ENCODE data around the gene DCHS2.
A peak's percentile ranks its signal among the peaks of the same experiment; 100 is the strongest.

Gene DCHS2

DNA sequence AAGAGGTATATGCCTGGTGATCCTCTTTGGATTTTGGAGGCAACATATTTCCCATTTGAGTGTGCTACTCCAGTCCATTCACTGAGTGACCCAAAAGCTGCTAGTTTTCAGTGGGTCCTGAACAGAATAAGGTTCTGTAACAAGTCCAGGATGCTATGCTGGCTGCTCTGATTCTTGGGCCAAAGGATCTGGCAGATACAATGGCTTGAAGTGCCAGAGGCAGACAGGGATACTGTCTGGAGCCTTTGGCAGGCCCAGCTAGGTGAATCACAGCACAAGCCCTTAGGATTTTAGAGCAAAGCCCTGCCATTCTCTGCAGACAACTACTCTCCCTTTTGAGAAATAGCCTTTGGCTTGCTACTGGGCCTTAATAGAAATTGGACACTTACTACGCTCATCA, 40.6 kb downstream of the DCHS2 start:
- DNase-seq, result peak in 4 of 56 donors; percentile 2 to 5 (median 3)

GRCh38 chr4:154444958-154445357, 46.6 kb downstream of the DCHS2 start:
- no peak for DNase-seq

- DNase-seq, result no peak
These were observed 49.6 kb downstream of the DCHS2 start for GRCh38 chr4:154441982-154442381.

GRCh38 chr4:154441124-154441523, 50.5 kb downstream of the DCHS2 start:
- DNase-seq, result no peak

- no peak for DNase-seq
These were observed 52.4 kb downstream of the DCHS2 start for GRCh38 chr4:154439224-154439623.

- DNase-seq, result no peak
These were observed 55.7 kb downstream of the DCHS2 start for GRCh38 chr4:154435895-154436294.

GRCh38 chr4:154433543-154433942, 58.1 kb downstream of the DCHS2 start:
- DNase-seq, result no peak

DNA sequence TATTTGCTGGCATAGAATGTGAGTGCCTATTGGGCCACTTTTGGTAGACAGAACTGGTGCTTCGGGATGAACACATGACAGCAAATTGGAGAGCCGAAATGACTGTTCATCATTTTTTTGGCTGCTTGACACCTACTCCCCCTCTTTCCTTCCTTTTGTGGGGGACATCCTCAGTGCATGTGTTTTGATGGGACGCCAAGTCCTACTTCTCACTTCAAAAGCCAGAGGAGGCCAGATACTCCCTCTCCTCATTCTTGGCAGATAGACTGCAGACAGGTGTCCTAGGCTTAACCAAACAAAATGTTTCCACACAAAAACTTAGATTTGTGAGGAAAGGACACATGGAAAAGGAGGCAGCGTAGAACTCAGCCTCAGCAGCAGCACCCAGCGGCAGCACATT, 62.4 kb downstream of the DCHS2 start:
- no peak for DNase-seq

DNA sequence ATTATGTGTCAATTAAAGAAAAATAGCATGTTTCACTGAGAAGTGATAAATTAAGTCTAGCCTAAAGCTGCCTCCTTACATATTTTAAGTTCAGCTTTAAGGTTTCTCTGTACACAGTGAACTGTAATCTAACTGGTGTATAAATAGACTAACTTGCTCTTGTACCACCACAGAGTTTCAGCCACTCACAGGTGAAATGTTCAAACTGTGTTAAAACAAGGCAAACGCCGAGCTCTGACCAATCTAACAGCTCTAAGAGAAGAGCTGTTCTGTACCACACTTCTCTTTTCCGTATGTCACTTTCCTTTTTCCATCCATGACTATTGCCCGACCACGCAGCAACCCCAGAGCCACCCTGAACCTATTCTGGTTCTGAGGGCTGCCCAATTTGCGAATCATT, 64.5 kb downstream of the DCHS2 start:
- no peak for DNase-seq

DNA sequence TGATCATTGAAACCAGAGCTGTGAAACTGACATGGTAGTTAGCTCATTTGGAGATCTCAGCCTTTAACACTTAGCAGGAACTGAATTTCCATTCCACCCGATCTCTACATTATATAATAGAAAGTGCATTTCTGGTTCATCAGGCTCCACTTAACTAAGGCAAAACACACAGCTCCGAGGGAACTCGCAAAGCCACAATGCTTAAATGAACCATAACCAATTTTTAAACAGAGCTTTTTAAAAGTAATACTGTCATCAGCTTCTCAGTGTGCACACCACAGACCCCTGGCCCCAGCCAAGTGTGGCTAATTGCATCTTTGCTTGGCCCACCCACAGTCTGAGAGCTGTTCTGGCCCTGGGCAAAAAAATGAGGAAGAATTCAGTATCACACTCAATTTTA, 66.1 kb downstream of the DCHS2 start:
- DNase-seq, result no peak

DNA sequence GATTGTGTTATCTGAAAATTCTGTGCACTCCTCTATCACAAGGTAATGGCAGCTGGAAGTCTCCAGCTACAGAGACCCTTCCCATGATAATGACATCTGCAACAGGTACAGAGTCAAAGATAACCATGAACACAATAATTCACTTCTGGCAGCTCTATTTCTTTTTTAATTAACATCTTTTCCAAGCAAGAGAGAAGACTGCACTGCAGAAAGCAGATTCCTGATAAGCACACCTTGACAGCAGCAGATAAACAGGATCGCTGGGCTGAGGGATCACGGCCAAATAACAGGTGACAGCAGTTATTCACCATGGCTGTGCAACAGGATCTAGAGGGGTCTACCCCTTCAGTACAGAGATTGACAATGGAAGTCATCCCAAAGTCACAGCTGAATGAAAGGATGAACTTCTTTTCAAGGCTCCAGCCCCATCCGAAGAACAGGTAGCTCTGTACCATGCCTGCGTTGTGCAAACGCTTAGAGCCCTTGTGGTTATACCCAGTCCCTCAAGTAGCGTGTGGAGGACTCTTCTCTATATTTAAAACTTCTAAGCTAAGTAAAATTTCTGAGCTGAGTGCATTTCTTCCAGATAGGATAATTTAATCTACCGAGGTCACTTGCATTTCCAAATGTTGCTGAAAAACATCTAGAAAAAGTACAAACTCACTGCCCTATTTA, 66.7 kb downstream of the DCHS2 start:
- DNase-seq, result no peak

DNA sequence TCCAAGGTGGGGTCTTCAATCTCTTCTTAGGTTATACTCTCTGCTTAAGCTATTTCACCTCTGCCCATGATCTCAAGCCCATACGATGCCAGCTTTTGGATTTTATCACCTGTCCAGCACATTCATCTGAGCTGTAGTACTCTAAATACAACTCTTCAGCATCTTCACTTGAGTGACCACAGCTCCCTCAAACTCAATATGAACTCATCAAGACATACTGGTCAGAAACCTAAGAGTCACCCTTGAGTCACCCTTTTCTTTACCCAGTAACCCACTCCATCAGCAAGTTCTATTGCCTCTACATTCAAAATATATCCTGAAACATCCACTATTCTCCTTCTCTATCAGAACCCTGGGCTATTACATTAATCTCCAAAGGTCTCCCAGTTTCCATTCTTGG, 69.4 kb downstream of the DCHS2 start:
- no peak for DNase-seq

GRCh38 chr4:154421618-154422017, 70.0 kb downstream of the DCHS2 start:
- DNase-seq, result no peak

- no peak for DNase-seq
These were observed 74.3 kb downstream of the DCHS2 start for GRCh38 chr4:154417373-154417673.

DNA sequence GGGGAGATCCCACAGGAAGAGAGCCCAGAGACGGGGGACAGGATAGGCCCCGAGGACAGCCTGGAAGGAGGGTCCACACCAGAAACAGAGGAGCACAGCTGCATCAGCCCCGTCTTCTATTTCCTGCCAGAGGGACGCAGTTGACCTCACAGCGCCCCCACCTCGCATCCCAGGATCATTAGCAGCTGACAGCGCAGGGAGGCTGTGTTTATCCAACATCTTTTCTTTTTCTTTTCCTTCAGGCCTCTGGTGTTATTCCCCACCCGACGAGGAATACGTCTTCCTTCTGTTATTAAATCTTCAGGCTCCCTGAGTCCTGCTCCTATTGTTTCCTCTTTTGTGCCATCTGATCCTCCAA, 75.4 kb downstream of the DCHS2 start:
- peak in 6 of 56 donors; percentile 2 to 26 (median 6) for DNase-seq

GRCh38 chr4:154415313-154415712, 76.3 kb downstream of the DCHS2 start:
- DNase-seq, result no peak

DNA sequence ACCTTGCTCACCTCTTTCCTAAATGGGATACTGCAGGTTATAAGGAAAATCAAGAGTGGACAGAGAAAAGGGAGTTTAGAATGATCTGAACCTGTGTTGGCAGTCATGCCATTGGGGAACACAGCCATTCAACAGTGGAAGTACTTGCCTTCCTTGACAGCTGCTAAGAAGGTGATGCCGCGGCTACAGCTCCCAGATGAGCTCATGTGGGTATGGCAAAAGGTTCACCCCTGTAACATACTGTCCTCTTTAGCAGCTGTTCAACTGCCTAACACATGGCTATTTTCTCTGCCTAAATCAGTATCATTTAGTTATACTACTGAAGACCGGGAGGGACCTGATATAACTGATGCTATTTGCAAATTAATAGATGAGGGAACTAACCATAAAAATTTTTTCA, 76.8 kb downstream of the DCHS2 start:
- DNase-seq, result no peak

DNA sequence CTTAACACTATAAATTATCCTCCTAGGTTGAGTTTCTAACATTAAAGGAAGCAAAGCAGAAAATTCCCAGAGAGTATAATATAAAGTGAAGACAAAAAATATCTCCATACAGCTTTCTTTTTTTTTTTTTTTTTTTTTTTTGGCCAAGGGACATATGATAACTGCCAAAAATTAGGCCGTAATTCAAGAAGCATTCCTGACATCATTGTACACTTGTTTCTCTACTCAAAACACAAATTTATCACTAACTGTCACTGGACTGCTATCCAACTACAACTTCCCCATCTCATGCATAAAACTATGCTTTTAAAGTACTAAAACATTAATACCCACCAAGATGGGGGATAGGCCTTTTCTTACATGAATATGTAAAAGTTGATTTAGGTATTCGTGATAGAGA, 77.2 kb downstream of the DCHS2 start:
- no peak for DNase-seq

GRCh38 chr4:154407443-154407842, 84.2 kb downstream of the DCHS2 start:
- DNase-seq, result no peak

GRCh38 chr4:154406018-154406795, 85.4 kb downstream of the DCHS2 start:
- DNase-seq, result peak in 1 of 56 donors; percentile 20

DNA sequence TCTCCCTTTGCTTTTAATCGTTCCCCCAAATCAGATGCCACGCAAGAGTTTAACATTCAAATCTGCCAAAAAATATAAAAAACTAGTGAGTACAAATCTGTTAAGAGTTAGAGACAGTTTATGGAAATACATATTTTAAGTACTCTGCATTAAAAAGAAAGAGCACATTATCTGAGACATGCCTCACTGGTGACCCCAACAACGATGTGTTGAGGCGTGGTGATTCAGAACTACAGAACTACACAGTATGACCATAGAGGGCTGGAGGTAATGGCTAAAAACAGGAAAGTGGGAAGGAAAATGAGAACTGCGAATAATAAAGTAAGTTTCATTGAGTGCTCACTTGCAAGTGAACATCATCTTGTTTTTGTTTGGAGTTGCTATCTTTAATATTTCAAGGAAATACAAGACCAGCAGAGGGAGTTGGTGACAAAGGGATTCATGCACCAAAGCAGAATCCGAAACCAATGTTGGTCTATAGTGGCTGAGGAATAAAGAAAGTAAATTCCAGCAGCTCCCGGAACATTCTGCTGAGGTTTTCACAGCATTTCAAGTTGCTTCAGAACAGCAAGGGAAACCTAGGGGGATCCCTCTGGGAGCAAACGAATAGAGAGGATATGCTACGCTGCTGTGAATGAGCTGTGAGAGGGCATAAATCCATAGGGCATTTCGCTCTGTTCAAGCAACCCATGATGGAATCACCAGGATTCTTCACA, 92.2 kb downstream of the DCHS2 start:
- peak in 4 of 56 donors; percentile 2 to 23 (median 4) for DNase-seq

- no peak for DNase-seq
These were observed 101.3 kb downstream of the DCHS2 start for GRCh38 chr4:154390324-154390723.

- no peak for DNase-seq
These were observed 102.5 kb downstream of the DCHS2 start for GRCh38 chr4:154389148-154389547.
